C4-2B (cell line): ENCODE data around the gene DENND1A.

Experiments used
- H3K27ac ChIP-seq: fragments of 450-650 bp; 2 replicates; pipeline ENCODE4 v1.5.1; 2017
- CTCF ChIP-seq: fragments of 450-650 bp; conservative IDR thresholded peaks from 2 replicates; pipeline ENCODE4 v1.5.1; 2017; ENCODE audit warnings: mild to moderate bottlenecking
- ZFX ChIP-seq: fragments of 450-650 bp; IDR thresholded peaks from 2 replicates; pipeline ENCODE4 v1.6.1; 2017

The DENND1A gene

DNA sequence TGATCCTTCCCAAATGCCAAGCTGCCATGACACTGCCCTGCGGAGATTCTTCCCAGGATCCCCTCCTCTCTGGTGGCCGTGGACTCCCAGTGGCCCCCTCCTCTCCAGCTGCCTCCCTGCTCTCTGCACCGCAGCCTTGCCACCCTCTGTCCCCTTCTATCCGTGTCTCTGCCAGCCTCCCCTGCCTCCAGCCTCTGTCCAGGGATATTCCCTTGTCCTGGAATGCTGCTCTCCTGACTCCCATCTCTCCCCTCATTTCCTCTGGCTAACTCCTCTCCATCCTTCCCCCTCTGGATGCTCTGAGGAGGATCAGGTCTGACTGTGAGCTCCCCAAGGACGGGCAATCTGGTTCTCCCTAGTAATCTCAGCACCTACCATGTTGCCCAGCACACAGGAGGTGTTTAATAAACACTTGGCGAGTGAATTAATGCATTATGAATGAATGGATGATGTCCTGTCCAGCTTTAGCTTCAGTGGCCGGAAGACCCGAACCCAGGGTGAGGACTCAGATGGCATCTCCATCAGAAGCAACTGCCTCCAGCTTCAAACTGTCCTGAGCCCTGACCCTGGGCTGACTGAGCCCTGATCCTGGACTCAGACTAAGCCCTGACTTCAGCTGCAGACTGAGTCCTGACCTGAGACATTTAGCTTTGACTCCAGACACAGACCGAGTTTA is 581.5 kb downstream of the DENND1A start:
- no peak overlapping the region for H3K27ac ChIP-seq
- no peak for TF ChIP-seq ZFX

DNA sequence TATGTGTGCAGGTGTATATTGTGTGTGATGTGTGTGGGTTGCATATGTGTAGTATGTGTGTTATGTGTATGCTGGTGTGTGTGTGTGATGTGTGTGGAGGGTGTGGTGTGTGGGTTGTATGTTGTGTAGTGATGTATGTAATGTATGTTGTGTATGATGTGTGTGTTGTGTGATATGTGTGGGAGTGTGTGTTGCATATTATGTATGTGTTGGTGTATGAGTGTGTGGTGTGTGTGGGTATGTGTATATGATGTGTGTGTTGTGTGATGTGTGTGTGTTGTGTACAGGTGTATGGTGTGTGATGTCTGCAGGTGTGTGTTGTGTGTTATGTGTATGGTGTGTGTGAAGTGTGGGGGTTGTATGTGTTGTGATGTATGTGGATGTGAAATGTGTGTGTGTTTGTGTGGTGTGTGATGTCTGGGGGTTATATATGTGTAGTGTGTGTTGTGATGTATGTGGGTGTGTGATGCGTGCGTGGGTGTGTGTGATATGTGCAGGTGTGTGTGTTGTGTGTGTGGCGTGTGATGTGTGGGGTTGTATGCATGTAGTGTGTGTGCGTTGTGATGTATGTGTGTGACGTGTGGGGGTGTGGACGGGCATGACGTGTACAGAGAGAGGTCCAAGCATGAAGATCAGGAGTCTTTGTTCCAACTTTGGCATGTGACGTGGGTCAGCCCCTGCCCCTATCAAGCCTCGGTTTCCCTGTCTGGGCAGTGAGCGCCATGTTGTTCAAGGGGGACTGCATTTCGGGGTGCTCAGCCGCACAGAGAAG is 582.5 kb downstream of the DENND1A start:
- TF ChIP-seq CTCF, result no peak
- no peak for TF ChIP-seq ZFX
- no peak overlapping the region for H3K27ac ChIP-seq

- no peak overlapping the region for H3K27ac ChIP-seq
- TF ChIP-seq ZFX, result no peak
- TF ChIP-seq CTCF, result no peak
Observed at GRCh38 chr9:123346826-123347225, 583.1 kb downstream of the DENND1A start.

GRCh38 chr9:123346026-123346425 is 583.9 kb downstream of the DENND1A start:
- no peak for TF ChIP-seq CTCF
- no peak for TF ChIP-seq ZFX
- H3K27ac ChIP-seq, result no peak overlapping the region

DNA sequence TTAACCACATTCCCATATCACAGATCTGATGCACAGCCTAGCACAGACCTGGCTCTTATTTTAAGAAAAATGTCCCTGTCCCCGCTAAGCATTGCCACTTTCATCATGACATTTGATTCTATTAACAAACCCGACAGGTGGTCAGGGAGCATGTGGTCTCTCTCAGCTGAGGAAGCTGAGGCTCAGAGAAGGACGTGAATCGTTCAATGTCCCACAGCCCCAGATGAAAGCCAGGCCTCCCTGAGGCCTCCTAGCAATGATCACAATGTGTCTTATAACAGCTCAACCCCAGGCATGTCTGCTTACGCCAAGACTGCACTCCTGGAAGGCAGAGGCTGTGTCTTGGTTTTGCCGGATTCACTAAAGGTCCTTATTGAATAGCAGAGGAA is 584.4 kb downstream of the DENND1A start:
- TF ChIP-seq CTCF (no peak), ZFX (no peak)
- H3K27ac ChIP-seq, result no peak overlapping the region

- TF ChIP-seq ZFX (no peak), CTCF (no peak)
- no peak overlapping the region for H3K27ac ChIP-seq
Observed at GRCh38 chr9:123344192-123344949, 585.6 kb downstream of the DENND1A start.

- H3K27ac ChIP-seq, result no peak overlapping the region
- TF ChIP-seq ZFX, result no peak
- TF ChIP-seq CTCF, result no peak
Observed at GRCh38 chr9:123343443-123344191, 586.3 kb downstream of the DENND1A start.
